GM18498 (cell line): ENCODE results near the gene AGPS.

ENCODE experiments used
- ATAC-seq: cut with Tn5 transposase; IDR thresholded peaks from one replicate; pipeline ENCODE4 v1.9.1; 2021; ENCODE audit warnings: mild to moderate bottlenecking, moderate library complexity; ENCODE audit not compliant: unreplicated experiment

AGPS gene

DNA sequence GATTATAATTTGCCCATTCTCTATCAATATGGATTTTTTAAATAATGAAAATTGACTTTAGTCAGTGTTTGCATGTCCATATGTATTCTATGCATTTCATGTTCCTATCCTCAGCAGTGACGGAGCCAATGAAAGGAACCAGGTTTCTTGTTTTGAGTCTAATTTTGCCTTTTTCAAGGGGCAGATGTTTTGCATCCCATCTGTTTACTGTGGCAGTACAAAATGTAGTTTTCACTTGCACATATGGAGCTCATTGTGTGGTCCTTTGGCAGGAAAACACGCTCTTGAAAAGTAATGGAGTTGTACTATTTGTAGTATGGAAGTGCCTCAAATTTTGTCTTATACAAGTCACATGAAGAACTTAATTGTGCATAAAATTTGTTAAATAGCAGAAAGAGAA is 127.8 kb downstream of the AGPS start:
- ATAC-seq, result no peak

DNA sequence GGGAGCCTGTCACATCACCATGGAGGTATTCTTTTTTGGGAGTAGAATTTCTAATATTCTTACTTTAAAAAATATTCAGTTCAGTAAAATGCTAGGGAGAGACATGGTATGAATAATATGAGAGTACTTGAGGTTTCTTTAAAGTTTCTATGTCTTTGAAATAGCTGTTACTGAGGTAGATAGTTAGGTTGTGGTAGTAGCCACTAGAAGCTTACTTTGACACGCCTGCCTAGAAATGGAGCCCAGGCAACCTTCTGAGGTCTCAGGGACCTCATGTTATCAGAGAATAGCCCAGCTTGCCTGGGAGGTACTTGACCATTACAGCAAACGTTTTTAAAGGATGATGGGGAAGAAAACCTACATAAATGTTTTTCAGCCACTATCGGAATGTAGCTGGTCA is 131.2 kb downstream of the AGPS start:
- no peak for ATAC-seq

DNA sequence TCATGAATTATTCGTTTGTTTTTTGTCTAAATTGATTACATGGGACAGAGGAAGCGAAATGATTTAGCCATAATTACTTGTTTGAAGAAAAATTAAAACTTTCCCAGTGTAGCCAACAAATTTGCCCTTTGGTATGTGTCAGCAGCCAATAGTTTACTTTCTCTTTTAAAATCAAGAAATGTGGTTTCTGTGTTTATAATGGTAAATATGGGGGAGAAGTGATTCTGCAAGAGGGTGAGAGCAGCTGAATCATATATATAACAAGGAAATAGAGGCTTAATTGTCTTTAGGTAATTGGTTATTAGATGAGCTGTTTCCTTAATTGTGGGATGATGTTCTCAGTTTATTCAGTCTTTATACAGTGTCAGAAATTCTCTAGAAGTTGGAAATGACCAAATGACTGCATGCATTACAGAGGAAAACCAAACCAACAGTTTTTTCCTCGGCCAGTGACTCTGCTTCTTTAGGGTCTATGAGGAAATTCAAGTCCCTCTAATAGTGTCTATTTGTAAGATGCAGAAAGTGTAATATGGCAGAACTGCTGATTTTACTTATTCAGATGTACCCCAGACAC is 132.9 kb downstream of the AGPS start:
- ATAC-seq, result no peak

DNA sequence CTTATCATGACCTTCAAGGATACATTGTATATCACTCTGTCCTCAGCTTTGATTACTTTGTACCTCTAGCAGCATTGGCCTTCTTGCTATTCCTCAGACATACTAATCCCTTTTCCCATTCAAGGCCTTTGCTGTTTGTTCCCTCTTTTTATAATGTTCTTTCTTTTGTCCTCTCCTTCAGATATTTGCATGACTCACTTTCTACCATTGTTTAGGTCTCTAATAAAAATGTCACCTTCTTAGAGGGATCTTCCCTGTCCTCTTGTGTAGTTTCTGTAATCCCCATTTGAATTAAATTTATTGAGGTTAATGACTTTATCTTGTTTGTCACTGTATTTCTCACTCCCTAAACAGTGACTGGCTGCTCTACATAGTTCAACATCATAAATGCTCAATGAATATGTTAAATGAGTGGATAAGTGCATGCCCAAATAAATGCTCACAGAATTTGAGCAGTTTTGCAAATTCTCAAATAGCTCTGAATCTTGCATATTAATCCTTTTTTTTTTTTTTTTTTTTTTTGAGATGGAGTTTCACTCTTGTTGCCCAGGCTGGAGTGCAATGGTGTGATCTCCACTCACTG is 135.9 kb downstream of the AGPS start:
- no peak for ATAC-seq

DNA sequence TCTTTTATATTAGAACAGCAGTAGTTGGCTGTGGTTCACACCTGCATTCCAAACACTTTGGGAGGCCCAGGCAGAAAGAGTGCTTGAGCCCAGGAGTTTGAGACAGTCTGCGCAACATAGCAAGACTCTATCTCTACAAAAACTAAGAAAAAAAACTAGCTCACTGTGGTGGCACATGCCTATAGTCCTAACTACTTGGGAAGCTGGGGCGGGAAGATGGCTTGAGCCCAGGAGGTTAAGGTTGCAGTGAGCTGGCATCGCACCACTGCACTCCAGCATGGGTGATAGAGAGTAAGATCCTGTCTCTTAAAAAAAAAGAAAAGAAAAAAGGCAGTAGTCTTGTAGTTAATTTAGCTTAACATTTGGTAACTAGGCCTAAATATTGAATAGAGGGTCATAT is 136.6 kb downstream of the AGPS start:
- no peak for ATAC-seq

DNA sequence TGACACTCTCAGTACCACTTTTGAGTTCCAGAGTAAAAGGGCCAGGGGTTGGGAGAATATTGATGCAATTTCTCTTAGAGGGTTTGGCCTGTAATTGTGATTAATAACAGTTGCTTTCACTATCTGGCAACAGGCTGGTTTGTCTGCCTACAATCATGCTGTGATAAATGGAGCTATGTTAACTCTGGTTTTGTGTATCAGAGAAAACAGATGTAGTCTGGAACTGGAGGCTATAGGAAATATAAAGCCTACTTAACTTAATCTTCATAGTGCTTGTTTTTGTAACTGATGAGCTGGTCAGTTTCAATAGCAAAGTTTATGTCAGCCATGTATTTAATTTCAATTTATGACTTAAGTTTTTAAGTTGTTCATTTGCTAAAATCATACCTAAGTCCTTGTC is 138.0 kb downstream of the AGPS start:
- no peak for ATAC-seq

DNA sequence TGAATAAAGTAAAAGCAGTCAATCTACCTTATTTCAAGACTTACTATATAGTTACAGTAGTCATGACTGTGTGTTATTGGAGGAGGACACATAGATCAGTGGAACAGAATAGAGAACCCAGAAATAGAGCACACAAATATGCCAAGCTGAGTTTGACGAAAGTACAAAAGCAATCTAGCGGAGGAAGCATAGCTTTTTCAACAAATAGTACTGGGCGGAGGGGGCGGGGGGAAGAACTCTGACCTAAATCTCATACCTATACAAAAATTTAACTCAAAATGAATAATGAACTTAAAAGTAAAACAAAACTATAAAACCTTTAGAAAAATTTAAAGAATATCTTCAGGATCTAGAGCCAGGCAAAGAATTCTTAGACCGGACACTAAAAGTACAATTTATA is 139.1 kb downstream of the AGPS start:
- ATAC-seq, result no peak

DNA sequence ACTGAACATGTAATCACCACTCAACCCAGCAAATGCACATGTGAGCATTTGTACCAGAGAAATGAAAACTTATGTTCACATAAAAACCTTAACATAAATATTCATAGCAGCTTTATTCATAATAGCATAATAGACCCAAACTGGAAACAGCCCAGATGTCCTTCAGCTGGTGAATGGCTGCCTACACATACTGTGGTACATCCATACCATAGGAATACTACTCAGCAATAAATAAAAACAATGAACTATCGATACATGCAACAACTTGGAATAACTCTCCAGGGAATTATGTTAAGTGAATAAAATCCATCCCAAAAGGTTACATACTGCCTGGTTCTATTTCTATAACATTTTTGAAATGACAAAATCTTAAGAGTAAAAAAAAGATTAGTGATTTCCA is 140.0 kb downstream of the AGPS start:
- no peak for ATAC-seq

DNA sequence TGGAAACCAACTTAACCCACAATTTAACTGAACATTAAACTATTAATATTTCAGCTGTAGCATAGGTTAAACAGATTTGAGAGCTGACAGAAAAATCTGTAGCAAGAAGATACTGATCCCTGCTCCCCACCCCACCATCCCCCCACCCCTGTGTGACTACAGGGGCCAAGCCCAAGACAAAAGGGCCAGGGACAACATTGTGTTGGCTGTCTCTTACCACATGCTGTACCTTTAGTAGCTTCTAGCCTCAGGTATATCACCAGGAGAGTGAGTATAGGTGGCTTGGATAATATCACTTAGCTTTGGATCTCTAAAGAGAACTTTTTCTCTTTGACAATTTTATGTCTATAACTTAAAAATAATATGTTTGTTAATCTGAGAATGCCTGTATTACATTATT is 140.7 kb downstream of the AGPS start:
- no peak for ATAC-seq

DNA sequence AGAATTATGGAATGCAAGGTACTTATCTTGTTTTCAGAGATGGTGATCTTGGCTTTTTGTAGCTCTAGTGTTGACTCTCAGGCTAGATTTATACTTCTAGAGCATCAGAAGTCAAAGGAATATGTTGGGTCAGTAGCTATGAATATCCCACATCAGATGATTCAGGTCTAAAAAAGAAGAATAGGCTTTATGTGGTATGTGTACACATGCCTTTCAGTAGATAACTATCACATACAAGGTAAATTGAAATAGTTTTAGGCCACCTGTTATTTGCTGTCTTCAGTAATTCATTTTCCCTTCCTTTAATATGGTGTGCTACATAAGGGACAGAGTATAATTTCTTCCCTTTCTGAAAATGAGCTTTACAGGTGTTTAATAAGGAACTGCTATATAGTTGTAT is 142.4 kb downstream of the AGPS start:
- no peak for ATAC-seq

DNA sequence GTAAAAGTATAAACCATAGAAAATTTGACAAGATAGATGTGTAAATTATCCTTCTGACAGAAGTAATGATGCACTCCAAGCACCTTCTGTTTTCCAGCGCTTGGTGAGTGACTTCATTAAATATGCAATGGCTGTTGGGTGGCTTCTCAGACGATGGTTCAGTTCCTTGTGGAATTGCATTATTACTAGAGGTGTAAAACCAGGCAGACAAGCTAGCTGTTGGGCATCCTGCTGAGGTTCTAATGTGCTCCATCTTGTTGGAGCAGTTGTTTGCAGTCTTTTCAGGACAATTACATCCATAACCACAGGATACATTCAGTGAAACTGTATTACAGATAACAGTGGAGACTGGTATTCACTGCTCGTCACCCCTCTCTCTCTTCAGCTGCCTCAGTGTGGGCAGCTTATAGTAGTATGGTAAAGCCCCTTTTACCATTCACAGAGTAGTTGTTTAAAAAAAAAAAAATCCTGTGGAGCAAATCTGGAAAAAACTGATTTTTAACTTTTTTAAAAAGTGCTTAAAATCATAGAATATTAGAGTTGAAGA is 143.5 kb downstream of the AGPS start:
- no peak for ATAC-seq

DNA sequence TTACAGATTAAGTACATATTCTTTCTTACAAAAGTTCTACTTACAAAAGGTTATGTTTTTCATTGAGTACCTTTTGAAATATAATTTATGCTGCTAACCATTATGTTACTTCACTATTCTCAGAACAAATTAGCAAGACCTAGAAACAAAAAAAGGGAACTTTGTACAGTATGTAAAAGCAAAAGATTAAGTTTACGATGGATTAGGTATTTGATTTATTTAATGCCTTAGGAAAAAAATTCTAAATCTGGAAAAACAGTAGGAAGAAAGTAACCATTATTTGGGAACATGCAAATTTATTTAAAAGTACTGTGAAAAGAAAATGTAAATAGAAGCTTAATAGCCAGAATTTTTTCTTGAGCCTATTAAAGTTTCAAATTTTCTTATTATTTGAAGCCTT is 144.6 kb downstream of the AGPS start:
- no peak for ATAC-seq

DNA sequence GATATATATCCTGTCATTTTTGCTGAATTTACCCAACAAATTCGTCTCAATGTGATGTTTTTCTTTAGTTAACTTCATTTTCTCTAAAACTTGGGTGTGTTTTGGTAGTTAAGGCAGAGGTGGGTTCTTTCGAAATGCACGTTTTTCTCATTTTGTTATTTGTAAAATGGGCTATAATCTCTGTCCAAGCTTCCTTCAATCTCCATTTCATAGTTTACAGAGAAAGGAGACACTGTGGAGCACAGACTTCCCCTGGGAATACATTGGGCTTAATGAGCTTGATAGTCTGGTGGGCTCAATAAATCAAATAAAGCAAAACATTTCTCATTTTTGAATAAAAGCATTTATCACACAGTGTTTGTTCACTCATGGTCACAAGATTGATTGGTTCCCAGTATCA is 145.1 kb downstream of the AGPS start:
- ATAC-seq, result no peak

DNA sequence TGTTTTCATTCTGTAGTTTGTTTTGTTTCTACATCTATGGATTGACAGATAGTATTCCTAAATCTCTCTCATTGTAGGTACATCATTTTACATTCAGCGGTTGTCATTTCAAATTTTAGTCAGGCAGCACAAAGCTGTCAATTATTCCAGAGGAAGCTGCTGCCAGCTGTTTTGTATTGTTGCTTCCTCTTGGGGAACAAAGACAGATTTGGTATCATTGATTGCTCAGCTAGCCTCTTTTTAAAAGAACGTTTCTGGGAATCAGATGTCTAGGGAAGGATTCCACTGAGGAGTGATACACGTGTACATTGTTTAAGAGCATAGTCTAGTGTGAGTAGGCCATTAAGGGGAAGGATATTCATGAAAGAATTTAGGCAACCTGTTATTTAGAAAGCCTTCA is 145.8 kb downstream of the AGPS start:
- ATAC-seq, result no peak

DNA sequence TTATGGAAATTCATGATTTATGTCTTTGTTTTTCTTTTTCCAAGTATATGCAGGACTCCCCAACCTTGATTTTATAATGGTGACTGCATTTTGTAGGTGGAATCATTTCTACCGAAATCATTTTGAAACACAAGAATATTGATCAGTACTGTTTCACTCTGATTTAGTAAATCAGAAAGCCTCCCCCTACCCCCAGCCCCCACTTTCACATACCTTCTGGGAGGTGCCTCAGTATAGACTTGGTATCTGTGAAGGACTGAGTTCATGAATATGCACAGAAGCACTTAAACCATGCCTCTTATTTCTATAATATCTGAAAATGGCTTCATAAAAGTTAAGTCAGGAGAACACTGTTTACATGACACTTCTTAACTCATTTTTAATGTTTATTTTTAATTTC is 147.7 kb downstream of the AGPS start:
- ATAC-seq, result no peak

DNA sequence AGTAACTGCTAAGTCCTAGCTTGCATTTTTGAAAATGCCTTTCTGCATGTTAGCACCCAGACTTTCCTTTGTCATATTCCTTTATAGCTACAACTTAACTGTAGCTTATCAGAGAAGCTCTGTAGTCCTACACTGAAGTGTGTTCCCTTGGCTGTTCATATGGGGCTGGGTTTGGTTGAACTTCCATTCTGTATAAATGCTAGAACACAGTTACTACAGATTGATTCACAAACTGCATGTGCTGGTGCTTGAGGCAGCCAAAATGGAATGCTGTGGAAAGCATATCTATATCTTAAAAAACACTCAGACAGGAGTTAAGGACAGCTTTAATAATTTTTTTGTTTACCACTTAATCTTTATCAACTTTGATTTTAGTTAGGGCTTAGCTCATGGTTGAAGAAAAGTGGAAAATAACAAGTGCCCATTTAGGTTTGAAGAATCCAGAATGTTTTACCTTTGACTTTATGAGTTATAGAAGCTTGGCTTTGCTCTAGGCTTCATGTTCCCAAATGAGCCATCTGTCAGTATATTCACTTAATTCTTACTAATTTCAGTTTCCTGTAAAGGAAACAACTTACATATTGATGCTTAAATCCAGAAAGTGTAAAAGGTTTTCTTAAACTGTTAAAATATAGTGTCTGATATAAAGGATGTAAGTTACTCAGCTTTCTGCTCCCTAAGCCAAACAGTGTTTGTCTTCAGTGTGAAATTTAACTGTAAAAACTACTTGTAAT is 148.9 kb downstream of the AGPS start:
- no peak for ATAC-seq

DNA sequence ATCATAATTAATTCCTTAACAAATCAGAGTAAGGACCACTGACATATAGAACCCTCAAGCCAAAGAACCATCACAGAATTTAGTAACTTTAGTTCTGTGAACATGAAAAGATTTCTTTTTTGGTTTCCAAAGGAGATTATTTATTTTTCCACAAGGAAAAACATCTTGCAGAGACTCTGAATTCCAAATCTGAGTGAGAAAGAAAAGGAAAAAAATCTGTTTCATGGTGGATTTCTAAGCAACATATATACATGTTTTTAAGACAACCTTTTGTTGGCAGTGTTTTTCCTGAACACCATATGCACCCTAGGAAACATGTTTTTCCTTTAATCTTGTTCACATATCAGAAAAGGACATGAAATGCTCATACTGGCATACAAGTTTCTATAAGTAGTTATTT is 149.8 kb downstream of the AGPS start:
- ATAC-seq, result no peak

DNA sequence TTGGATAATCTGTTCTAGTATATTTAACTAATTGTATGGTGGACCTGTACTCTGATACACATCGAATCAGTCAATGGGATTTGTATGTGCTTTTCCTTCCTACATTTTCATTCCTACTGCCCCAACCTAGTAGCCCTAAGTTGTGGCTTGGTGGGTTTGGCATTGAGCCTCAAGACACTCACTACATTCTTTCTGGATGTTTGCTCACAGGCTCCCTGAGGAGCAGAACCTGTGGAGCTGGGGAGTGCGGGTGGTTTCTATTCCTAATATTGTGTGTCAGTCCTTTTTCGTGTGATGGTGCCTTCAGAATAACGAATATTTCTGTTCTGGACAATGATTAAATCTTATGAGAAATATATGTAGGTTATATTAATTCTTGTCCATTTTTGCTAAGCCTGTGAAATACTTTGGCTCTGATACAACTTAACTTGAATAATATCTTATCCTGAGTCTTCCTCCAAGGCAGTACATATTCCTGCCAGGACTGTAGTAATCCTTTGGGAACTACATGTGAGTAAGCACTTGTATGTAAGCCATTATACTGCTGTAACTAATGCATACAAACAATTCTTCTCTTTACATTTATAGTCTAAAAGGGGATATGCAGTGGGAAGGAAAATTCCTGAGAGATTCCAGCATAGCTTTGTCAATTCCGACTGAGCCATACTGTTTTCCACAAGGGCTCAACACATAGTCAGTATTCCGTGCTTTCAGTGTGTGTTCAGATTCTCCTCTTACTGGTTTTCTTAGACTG is 150.6 kb downstream of the AGPS start:
- no peak for ATAC-seq

DNA sequence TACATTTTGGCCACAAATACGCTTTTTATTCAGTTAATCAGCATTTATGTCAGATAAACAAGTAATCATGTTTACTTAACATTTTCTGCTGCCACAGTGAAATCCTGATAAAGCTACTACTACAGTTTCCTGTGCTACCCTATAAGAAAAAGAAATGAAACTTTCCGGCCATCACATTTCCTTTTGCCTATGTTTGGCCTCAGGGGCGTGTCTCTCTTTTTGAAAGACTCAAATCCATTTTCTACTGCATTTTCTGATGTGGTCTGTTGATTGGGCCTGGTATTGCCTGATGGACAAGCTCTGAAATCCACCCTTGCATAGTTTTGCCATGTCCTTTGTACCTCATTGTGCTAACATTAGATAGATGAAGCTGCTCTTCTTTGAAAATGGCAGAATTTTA is 152.6 kb downstream of the AGPS start:
- ATAC-seq, result no peak

DNA sequence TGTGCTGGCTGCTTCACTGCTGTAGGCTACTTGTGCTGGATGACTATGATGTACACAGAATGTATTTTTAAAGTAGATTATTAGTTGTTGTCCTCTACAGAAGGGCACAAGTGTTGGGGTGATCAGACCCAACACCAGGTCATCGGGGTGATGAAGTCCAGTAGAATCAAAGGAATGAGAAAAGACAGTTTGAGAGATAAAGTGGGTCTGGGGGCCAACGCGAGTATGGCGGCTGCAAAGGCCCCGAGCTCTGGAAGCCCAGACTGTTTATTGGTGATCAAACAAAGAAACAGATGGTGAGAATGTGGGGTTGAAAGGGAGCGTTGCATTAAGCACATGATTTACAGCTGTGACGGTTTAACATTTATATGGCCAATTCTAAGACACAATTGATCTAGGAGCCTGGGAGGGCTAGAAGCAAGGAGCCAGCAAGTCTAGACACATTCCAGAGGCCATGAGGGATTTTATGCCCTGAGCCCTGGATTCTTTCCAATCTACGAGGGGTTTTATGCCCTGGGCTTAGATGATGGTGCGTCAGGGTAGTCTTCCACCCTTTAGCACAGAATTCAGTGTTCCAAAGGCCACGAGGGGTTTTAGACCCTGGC is 153.5 kb downstream of the AGPS start:
- no peak for ATAC-seq

DNA sequence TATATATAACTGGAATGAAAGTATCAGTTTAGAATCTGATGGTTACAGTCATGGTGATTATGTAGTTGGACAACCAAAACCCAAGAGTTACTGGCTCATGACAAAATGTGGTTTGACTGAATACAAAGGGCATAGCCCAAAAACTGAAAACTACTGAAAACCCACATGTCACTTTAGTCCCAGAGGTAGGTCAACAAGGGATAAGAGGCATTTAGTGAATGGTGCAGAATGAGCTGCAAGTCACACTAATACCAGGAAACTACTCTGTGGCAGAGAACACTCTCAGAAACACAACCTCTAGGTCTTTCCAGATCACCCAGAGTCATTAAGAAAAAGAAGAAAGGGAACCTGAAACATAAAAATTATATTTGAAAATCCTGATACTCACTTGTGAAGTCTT is 154.5 kb downstream of the AGPS start:
- peak; percentile 91 for ATAC-seq
